ENCODE data around the gene FSTL4. TPM values are rescaled to one million over a fixed set of nuclear protein-coding genes. Genes with fewer than 3 reads are reported as not detected.

FSTL4 gene
- total RNA-seq, 1 donor from 2014 or later: 11.3 TPM

- peaks cover 28% of the 10 kb centered on the region for H3K4me1 Mint-ChIP-seq (ENCODE audit: unreplicated experiment)
- H3K27me3 Mint-ChIP-seq: no peaks in the 10 kb centered on the region
- no peak for TF ChIP-seq CTCF (conservative IDR thresholded peaks at IDR 0.05)
- peaks cover 6% of the 10 kb centered on the region for H3K36me3 Mint-ChIP-seq
- H3K4me3 Mint-ChIP-seq: peak overlapping the region; percentile 8
- DNase-seq (ENCODE audit: extremely low spot score, unreplicated experiment): no peak
- no peaks in the 10 kb centered on the region for H3K9me3 Mint-ChIP-seq
- no peak overlapping the region for H3K27ac Mint-ChIP-seq
Measured at GRCh38 chr5:133261993-133262392, 350.3 kb downstream of the FSTL4 start.

GRCh38 chr5:133260715-133261114, 351.6 kb downstream of the FSTL4 start:
- H3K27ac Mint-ChIP-seq: no peak overlapping the region
- TF ChIP-seq CTCF (conservative IDR thresholded peaks at IDR 0.05): no peak
- H3K4me1 Mint-ChIP-seq (ENCODE audit: unreplicated experiment): peaks cover 36% of the 10 kb centered on the region

GRCh38 chr5:133259199-133259997, 352.9 kb downstream of the FSTL4 start:
- H3K27ac Mint-ChIP-seq: no peak overlapping the region
- no peaks in the 10 kb centered on the region for H3K27me3 Mint-ChIP-seq
- no peak overlapping the region for H3K4me3 Mint-ChIP-seq
- TF ChIP-seq CTCF (conservative IDR thresholded peaks at IDR 0.05): no peak
- H3K9me3 Mint-ChIP-seq: no peaks in the 10 kb centered on the region
- H3K4me1 Mint-ChIP-seq (ENCODE audit: unreplicated experiment): peaks cover 32% of the 10 kb centered on the region
- H3K36me3 Mint-ChIP-seq: peaks cover 6% of the 10 kb centered on the region
- DNase-seq (ENCODE audit: extremely low spot score, unreplicated experiment): no peak

More at GRCh38 chr5:133260715-133261114, 351.6 kb downstream of the FSTL4 start:
- H3K36me3 Mint-ChIP-seq: peaks cover 6% of the 10 kb centered on the region
- no peak for DNase-seq (ENCODE audit: extremely low spot score, unreplicated experiment)
- no peak overlapping the region for H3K4me3 Mint-ChIP-seq
- no peaks in the 10 kb centered on the region for H3K9me3 Mint-ChIP-seq
- no peaks in the 10 kb centered on the region for H3K27me3 Mint-ChIP-seq

- H3K9me3 Mint-ChIP-seq: no peaks in the 10 kb centered on the region
- H3K4me1 Mint-ChIP-seq (ENCODE audit: unreplicated experiment): peaks cover 32% of the 10 kb centered on the region
- H3K27me3 Mint-ChIP-seq: no peaks in the 10 kb centered on the region
- no peak overlapping the region for H3K4me3 Mint-ChIP-seq
- H3K27ac Mint-ChIP-seq: no peak overlapping the region
- H3K36me3 Mint-ChIP-seq: peaks cover 6% of the 10 kb centered on the region
- no peak for DNase-seq (ENCODE audit: extremely low spot score, unreplicated experiment)
- TF ChIP-seq CTCF (conservative IDR thresholded peaks at IDR 0.05): no peak
Measured at GRCh38 chr5:133257977-133258376, 354.4 kb downstream of the FSTL4 start.

- DNase-seq (ENCODE audit: extremely low spot score, unreplicated experiment): no peak
- Mint-ChIP-seq H3K36me3 (no peaks in the 10 kb centered on the region), H3K27me3 (no peaks in the 10 kb centered on the region), H3K4me1 (ENCODE audit: unreplicated experiment) (peaks cover 37% of the 10 kb centered on the region), H3K9me3 (no peaks in the 10 kb centered on the region), H3K4me3 (no peak overlapping the region), H3K27ac (no peak overlapping the region)
- no peak for TF ChIP-seq CTCF (conservative IDR thresholded peaks at IDR 0.05)
Measured at GRCh38 chr5:133256276-133256675, 356.1 kb downstream of the FSTL4 start.

Measured in type B pancreatic cell (in vitro differentiated cells).